Mucosa of descending colon (tissue), 3 donors: ENCODE data around the gene FRMD4A. TPM values are rescaled to one million over a fixed set of nuclear protein-coding genes. Genes with fewer than 3 reads are reported as not detected.
"Not testable (repeated sequence)": the region's sequence is repeated elsewhere in the genome, so short reads cannot be mapped to it uniquely, and the experiment has no call there.

ENCODE experiments used
- ATAC-seq: fragments of 200-7000 bp; cut with Tn5 transposase; one replicate; pipeline ENCODE4 v1.9.1; 2020; ENCODE audit warnings: mild to moderate bottlenecking, moderate library complexity
- DNase-seq, 3 donors: peaks; one replicate each; pipeline ENCODE4 v3.0.0-alpha.2; 2020
- H3K36me3 ChIP-seq: fragments of 200-600 bp; one replicate; pipeline ENCODE4 v1.8.0; 2021; ENCODE audit warnings: low read depth, mild to moderate bottlenecking
- H3K4me1 ChIP-seq: fragments of 200-600 bp; one replicate; pipeline ENCODE4 v1.8.0; 2021; ENCODE audit warnings: low read depth, mild to moderate bottlenecking
- H3K4me3 ChIP-seq: fragments of 200-600 bp; one replicate; pipeline ENCODE4 v1.8.0; 2021; ENCODE audit warnings: mild to moderate bottlenecking
- H3K9me3 ChIP-seq: fragments of 200-600 bp; one replicate; pipeline ENCODE4 v1.8.0; 2021; ENCODE audit warnings: mild to moderate bottlenecking
- intact Hi-C, 2 donors: fragments of 100-400 bp; cut with DNase I in 1 of 2; cut with micrococcal nuclease in 1 of 2; formaldehyde crosslinking; loops; one replicate each; pipeline versions ENCODE4 v1.11.0 to v1.11.1; 2022; cut with DNase I, micrococcal nuclease
- total RNA-seq, 3 donors: library from RNA; stranded (reverse); fragmentation: NEBNext Ultra II Directional in 2 of 3; extraction: Animal tissue kit (Norgen Biotek cat#: 25700) in 2 of 3; gene quantifications; one replicate each; pipeline versions ENCODE4 v1.2.1 to v1.2.4, GENCODE V29; 2021 to 2023
- TF ChIP-seq, protein P1 (sequence below): fragments of 200-600 bp; IDR thresholded peaks from one replicate; pipeline ENCODE4 v1.8.0; 2022; ENCODE audit warnings: antibody characterized with exemption, mild to moderate bottlenecking
- donor health status: DM: no; HTN: no; CAD: no; lungs with moderate emphysema.
- donor health status: DM: no; HTN: no; CAD: no.
- donor health status: DM: no; HTN: yes; CAD: no.

Gene FRMD4A
- total RNA-seq, 3 donors from 2014 or later, result 9.8 to 40.6 (median 17.2) TPM

GRCh38 chr10:13767676-13768178 lies 563.0 kb downstream of the FRMD4A start:
- ATAC-seq, result peak; percentile 75
- TF ChIP-seq, protein P1, sequence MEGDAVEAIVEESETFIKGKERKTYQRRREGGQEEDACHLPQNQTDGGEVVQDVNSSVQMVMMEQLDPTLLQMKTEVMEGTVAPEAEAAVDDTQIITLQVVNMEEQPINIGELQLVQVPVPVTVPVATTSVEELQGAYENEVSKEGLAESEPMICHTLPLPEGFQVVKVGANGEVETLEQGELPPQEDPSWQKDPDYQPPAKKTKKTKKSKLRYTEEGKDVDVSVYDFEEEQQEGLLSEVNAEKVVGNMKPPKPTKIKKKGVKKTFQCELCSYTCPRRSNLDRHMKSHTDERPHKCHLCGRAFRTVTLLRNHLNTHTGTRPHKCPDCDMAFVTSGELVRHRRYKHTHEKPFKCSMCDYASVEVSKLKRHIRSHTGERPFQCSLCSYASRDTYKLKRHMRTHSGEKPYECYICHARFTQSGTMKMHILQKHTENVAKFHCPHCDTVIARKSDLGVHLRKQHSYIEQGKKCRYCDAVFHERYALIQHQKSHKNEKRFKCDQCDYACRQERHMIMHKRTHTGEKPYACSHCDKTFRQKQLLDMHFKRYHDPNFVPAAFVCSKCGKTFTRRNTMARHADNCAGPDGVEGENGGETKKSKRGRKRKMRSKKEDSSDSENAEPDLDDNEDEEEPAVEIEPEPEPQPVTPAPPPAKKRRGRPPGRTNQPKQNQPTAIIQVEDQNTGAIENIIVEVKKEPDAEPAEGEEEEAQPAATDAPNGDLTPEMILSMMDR, result no peak

DNA sequence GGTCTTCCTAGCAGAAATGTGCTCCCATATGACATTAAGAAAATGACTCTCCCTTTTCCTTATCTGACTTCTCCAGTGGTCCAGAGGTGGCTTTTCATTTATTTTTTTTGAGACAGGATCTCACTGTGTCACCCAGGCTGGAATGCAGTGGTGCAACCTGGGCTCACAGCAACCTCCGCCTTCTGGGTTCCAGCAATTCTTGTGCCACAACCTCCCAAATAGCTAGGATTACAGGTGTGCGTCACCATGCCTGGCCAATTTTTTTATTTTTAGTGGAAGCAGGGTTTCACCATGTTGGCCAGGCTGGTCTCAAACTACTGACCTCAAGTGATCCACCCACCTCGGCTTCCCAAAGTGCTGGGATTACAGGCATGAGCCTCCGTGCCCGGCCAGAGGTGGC lies 563.6 kb downstream of the FRMD4A start:
- ATAC-seq, intact Hi-C loops, H3K4me3 ChIP-seq, H3K36me3 ChIP-seq, H3K4me1 ChIP-seq, DNase-seq, H3K9me3 ChIP-seq: not testable (repeated sequence)

More at GRCh38 chr10:13767676-13768178, 563.0 kb downstream of the FRMD4A start:
- Histone ChIP-seq H3K4me3 (no peak overlapping the region), H3K4me1 (no peaks in the 10 kb centered on the region), H3K9me3 (no peaks in the 10 kb centered on the region), H3K36me3 (no peaks in the 10 kb centered on the region)
- DNase-seq, result peak in 1 of 3 donors; percentile 23
- intact Hi-C loops, result no loop called here

GRCh38 chr10:13765641-13766341 lies 564.9 kb downstream of the FRMD4A start:
- Histone ChIP-seq H3K4me1 (no peaks in the 10 kb centered on the region), H3K36me3 (no peaks in the 10 kb centered on the region), H3K9me3 (no peaks in the 10 kb centered on the region), H3K4me3 (no peak overlapping the region)
- DNase-seq, result peak in 1 of 3 donors; percentile 45
- TF ChIP-seq, protein P1, result no peak
- intact Hi-C loops, result no loop called here
- ATAC-seq, result peak; percentile 85

DNA sequence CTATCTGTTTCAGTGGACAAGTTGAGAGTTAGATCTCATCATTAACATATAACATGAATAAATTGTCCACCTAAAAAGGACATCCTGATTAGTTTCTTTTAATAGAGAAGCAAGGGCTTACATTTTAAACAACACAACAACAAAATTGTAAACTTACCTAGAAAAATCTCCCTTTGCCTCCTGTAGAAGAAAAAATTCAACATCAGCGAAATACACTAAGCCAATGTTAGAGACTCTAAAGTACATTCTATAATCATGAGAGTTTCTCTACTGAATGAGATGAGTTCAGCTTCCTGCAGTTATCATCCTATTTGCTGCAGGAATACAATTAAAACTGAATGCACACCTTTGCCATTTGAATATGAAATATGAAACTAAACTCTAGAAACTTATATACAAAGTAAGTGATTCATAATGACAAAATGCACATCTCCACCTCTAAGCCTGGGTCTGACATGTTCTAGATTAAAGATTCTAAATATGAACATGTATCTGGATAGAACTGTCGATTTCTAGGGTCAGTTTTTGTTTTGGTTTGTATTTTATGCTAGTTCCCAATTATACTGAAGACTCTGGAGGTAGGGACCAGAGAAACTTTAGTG lies 569.1 kb downstream of the FRMD4A start:
- DNase-seq, result no peak
- TF ChIP-seq, protein P1, result no peak
- peaks cover 6% of the 10 kb centered on the region for H3K4me1 ChIP-seq
- no peaks in the 10 kb centered on the region for H3K36me3 ChIP-seq
- no peaks in the 10 kb centered on the region for H3K9me3 ChIP-seq
- intact Hi-C loops, result no loop called here
- ATAC-seq, result no peak
- no peak overlapping the region for H3K4me3 ChIP-seq

DNA sequence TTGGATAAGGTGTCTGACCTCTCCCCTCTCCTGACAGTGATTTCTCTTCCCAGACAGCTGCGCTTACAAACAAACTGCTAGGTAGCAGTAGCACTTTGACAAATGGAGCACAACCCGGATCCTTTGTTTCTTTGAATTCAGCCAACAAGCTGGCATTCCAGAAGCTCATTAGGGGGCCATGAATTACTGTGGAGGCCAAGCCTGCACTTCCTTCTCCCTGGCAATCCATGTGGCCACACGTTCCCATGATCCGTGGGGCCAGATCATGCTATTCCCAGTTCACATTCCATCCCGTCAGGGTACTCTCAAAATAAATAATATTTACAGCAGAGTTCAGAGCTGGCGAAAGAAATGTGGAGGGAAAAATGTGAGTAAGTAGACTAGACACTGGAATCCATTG lies 571.6 kb downstream of the FRMD4A start:
- no peak for DNase-seq
- intact Hi-C loops, result no loop called here
- Histone ChIP-seq H3K4me1 (peaks cover 6% of the 10 kb centered on the region), H3K9me3 (no peaks in the 10 kb centered on the region), H3K4me3 (no peak overlapping the region), H3K36me3 (no peaks in the 10 kb centered on the region)
- TF ChIP-seq, protein P1, result no peak
- ATAC-seq, result no peak

DNA sequence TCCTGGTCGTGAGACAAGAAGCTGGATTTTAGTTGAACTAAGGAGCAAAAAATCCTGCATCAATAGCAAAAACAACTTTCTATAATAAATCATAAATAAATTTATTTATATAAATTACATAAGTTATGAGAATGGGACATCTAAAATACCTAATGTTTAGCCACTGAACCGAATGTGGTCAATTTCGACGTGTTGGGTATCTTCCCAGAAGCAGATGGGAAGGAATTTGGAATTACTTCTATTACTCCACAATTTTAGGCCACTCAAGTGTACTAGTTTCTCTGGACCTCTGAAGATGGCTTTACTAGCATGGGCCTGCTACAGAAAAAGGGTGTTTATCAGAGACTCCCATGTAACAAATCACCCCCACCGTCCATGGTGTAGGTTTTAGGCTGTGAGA lies 572.0 kb downstream of the FRMD4A start:
- TF ChIP-seq, protein P1, result no peak
- DNase-seq (no peak), ATAC-seq (no peak)
- intact Hi-C loops, result no loop called here
- Histone ChIP-seq H3K4me3 (no peak overlapping the region), H3K36me3 (no peaks in the 10 kb centered on the region), H3K4me1 (peaks cover 6% of the 10 kb centered on the region), H3K9me3 (no peaks in the 10 kb centered on the region)
